Measurements from ENCODE around the gene PMP22. TPM values are rescaled to one million over a fixed set of nuclear protein-coding genes. Genes with fewer than 3 reads are reported as not detected.
A peak's percentile ranks its signal among the peaks of the same experiment; 100 is the strongest.

The PMP22 gene
- total RNA-seq, 2 experiments from 2014 or later = not detected

DNA sequence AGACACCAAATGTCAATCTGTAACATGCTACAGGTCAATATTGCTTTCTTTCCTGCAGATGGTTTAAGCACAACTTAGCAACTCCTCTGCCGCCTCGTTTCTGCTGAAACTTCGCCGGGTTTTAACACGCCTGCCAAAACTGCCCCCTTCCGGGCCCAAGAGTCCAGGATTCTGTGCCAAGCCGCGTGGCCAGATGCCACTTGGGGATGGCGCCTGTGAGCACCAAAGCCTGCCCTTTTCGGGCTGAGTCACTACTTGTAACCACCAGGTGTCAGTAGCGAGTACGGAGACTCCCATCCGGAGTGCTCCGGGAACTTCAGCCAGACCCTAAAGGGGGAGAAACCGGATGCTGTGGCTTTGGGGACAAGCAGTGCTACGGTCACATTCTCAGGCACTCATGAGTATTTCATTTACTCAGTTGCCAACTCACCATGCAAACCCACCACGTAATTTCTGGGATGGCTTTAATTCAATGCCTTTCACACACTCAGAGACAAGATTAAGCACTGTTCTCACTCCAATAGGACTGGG is 7.8 kb downstream of the PMP22 start:
- Histone ChIP-seq H3K36me3 (ENCODE audit: insufficient read depth, low read length) (no peaks in the 10 kb centered on the region), H3K4me1 (ENCODE audit: insufficient read depth, low read length) (peaks cover 21% of the 10 kb centered on the region), H3K4me3 (ENCODE audit: low read length) (no peak overlapping the region), H3K9me3 (ENCODE audit: control insufficient read depth in 1 of 2, insufficient read depth in 1 of 2, low read length in 2 of 2) (peaks cover 0 to 3% of the 10 kb centered on the region in 2 experiments), H3K27me3 (ENCODE audit: control insufficient read depth in 1 of 2, insufficient read depth in 2 of 2, low read length in 2 of 2) (peaks cover 28 to 44% of the 10 kb centered on the region in 2 experiments), H3K27ac (ENCODE audit: low read depth in 1 of 2, low read length in 2 of 2) (no peak overlapping the region)
- ChIA-PET POLR2A (no interaction called here), CTCF (interaction anchor here (0.6 to 1.1 kb wide), 2 partner anchors 246 to 702 kb away, joined by 3 read pairs; no protein-coding TSS in a partner anchor)
- ATAC-seq (ENCODE audit: poor library complexity) = no peak
- Mint-ChIP-seq H3K27me3 (peaks cover 76% of the 10 kb centered on the region), H3K9me3 (no peaks in the 10 kb centered on the region), H3K27ac (no peak overlapping the region), H3K4me1 (ENCODE audit: low read depth) (peaks cover 16% of the 10 kb centered on the region), H3K4me3 (no peak overlapping the region), H3K36me3 (ENCODE audit: low read depth) (no peaks in the 10 kb centered on the region)
- intact Hi-C loops (cut with DNase I, micrococcal nuclease) = loop anchor here (1.0 to 5.0 kb wide), 5 partner anchors 245 to 741 kb away; partner anchors contain the start of genes TTC19 (in 1 of the 2) and ZSWIM7 (in 1 of the 2)
- peak; percentile 20 to 75 (median 34) for DNase-seq
- TF ChIP-seq, protein P1, sequence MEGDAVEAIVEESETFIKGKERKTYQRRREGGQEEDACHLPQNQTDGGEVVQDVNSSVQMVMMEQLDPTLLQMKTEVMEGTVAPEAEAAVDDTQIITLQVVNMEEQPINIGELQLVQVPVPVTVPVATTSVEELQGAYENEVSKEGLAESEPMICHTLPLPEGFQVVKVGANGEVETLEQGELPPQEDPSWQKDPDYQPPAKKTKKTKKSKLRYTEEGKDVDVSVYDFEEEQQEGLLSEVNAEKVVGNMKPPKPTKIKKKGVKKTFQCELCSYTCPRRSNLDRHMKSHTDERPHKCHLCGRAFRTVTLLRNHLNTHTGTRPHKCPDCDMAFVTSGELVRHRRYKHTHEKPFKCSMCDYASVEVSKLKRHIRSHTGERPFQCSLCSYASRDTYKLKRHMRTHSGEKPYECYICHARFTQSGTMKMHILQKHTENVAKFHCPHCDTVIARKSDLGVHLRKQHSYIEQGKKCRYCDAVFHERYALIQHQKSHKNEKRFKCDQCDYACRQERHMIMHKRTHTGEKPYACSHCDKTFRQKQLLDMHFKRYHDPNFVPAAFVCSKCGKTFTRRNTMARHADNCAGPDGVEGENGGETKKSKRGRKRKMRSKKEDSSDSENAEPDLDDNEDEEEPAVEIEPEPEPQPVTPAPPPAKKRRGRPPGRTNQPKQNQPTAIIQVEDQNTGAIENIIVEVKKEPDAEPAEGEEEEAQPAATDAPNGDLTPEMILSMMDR (IDR thresholded peaks at IDR 0.05) = peak; percentile 84

- DNase-seq (no peak), ATAC-seq (ENCODE audit: poor library complexity) (no peak)
- H3K27ac Mint-ChIP-seq = no peak overlapping the region
- H3K36me3 Mint-ChIP-seq (ENCODE audit: low read depth) = no peaks in the 10 kb centered on the region
- peaks cover 21 to 38% of the 10 kb centered on the region in 2 experiments for H3K27me3 ChIP-seq (ENCODE audit: control insufficient read depth in 1 of 2, insufficient read depth in 2 of 2, low read length in 2 of 2)
- intact Hi-C loops (cut with DNase I, micrococcal nuclease) = loop anchor here (1.0 to 5.0 kb wide), 5 partner anchors 246 to 742 kb away; partner anchors contain the start of genes TTC19 (in 1 of the 2) and ZSWIM7 (in 1 of the 2)
- no peaks in the 10 kb centered on the region for H3K36me3 ChIP-seq (ENCODE audit: insufficient read depth, low read length)
- H3K4me1 Mint-ChIP-seq (ENCODE audit: low read depth) = peaks cover 16% of the 10 kb centered on the region
- H3K4me1 ChIP-seq (ENCODE audit: insufficient read depth, low read length) = peaks cover 18% of the 10 kb centered on the region
- H3K27ac ChIP-seq (ENCODE audit: low read depth in 1 of 2, low read length in 2 of 2) = no peak overlapping the region
- peaks cover 70% of the 10 kb centered on the region for H3K27me3 Mint-ChIP-seq
- TF ChIP-seq, protein P1 (IDR thresholded peaks at IDR 0.05) = no peak
- H3K4me3 Mint-ChIP-seq = no peak overlapping the region
- CTCF ChIA-PET = interaction anchor here (1.1 kb wide), 1 partner anchor 246 kb away, joined by 3 read pairs; no protein-coding TSS in a partner anchor
- POLR2A ChIA-PET = no interaction called here
- peaks cover 0 to 3% of the 10 kb centered on the region in 2 experiments for H3K9me3 ChIP-seq (ENCODE audit: control insufficient read depth in 1 of 2, insufficient read depth in 1 of 2, low read length in 2 of 2)
- no peaks in the 10 kb centered on the region for H3K9me3 Mint-ChIP-seq
- H3K4me3 ChIP-seq (ENCODE audit: low read length) = no peak overlapping the region
Observed at GRCh38 chr17:15256689-15257088, 8.4 kb downstream of the PMP22 start.

- DNase-seq = no peak
- no peaks in the 10 kb centered on the region for H3K9me3 ChIP-seq (ENCODE audit: control insufficient read depth in 1 of 2, insufficient read depth in 1 of 2, low read length in 2 of 2)
- CTCF ChIA-PET = no interaction called here
Observed at GRCh38 chr17:15255713-15256454, 9.2 kb downstream of the PMP22 start.

More at GRCh38 chr17:15255713-15256454, 9.2 kb downstream of the PMP22 start:
- H3K4me3 ChIP-seq (ENCODE audit: low read length) = no peak overlapping the region
- peaks cover 13% of the 10 kb centered on the region for H3K4me1 ChIP-seq (ENCODE audit: insufficient read depth, low read length)
- Mint-ChIP-seq H3K4me1 (ENCODE audit: low read depth) (peaks cover 16% of the 10 kb centered on the region), H3K27ac (no peak overlapping the region), H3K27me3 (peaks cover 65% of the 10 kb centered on the region), H3K9me3 (no peaks in the 10 kb centered on the region), H3K4me3 (no peak overlapping the region), H3K36me3 (ENCODE audit: low read depth) (no peaks in the 10 kb centered on the region)
- POLR2A ChIA-PET = no interaction called here
- ATAC-seq (ENCODE audit: poor library complexity) = no peak
- no peaks in the 10 kb centered on the region for H3K36me3 ChIP-seq (ENCODE audit: insufficient read depth, low read length)
- H3K27me3 ChIP-seq (ENCODE audit: control insufficient read depth in 1 of 2, insufficient read depth in 2 of 2, low read length in 2 of 2) = peaks cover 13 to 30% of the 10 kb centered on the region in 2 experiments
- H3K27ac ChIP-seq (ENCODE audit: low read depth in 1 of 2, low read length in 2 of 2) = no peak overlapping the region
- intact Hi-C loops (cut with DNase I, micrococcal nuclease) = loop anchor here (2.0 to 5.0 kb wide), 3 partner anchors 247 to 743 kb away; partner anchors contain the start of genes TTC19 (in 1 of the 2) and ZSWIM7 (in 1 of the 2)
- TF ChIP-seq, protein P1 (IDR thresholded peaks at IDR 0.05) = no peak

All from CD4-positive, alpha-beta T cell (primary cell).